ENCODE results near the gene SNAI3.

Gene SNAI3

DNA sequence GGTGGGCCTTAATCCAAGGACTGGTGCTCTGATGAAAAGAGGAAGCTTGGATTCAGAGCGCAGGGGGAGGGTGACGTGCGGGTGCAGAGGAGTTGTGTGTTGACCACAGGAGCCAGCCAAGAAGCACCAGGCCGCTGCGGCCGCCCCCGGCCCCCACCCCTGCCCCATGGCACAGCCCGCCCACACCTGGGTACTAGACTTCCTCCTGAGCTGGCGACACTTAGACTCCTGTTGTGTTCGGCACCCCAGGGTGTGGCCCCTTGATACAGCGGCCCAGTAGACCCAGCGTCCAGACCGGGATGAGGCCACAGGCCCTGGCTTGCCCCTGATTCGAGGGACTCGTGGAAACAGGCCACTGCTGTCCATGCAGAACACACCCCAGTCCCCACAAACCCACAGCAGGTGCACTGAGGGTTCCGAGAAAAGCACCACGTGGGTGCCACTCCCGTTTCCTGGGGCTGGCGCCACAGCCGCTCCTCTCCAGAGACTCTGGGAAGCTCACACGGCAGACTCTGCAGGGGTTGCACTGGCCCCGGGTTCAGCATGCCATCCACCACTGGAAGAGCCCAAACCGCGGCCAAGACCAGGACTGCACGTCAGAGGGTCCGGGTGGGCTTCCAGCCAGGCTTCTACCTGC is 5.7 kb upstream of the SNAI3 start:
- no peak for DNase-seq (ENCODE audit: low read depth in 1 of 2, low spot score in 1 of 2)

DNA sequence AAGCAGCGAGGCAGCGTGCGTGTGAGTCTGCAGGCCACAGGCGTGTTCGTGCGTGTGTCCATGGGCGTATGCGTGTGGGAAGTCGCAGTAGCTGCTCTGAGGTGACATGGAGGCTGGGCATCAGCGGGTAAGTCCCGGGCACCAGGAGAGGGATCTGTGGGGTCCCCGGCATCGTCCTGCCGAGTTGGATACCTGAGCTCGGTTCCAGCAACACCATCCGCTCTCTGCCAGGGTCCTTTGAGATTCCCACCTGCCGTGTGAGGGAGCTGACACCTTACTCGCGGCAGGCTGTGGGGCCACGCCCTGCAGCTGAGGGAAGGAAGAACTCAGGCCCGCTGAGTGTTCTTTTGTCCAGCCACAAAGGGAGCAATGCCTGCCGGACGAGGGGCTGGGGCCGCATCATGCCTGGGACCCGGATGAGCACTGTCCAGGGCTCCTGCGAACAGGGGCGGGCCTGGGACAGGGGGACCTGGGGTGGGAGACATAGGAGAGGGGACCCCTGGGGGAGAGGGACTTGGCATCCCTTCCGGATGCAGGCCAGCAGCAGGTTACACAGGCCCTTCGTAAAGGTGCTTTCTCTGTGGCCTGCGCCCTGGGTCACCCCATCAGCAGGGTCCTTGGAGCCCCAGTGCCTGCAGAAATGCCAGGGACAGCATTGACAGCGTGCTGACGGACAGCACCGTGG is 5.0 kb upstream of the SNAI3 start:
- no peak for DNase-seq (ENCODE audit: low read depth in 1 of 2, low spot score in 1 of 2)

DNA sequence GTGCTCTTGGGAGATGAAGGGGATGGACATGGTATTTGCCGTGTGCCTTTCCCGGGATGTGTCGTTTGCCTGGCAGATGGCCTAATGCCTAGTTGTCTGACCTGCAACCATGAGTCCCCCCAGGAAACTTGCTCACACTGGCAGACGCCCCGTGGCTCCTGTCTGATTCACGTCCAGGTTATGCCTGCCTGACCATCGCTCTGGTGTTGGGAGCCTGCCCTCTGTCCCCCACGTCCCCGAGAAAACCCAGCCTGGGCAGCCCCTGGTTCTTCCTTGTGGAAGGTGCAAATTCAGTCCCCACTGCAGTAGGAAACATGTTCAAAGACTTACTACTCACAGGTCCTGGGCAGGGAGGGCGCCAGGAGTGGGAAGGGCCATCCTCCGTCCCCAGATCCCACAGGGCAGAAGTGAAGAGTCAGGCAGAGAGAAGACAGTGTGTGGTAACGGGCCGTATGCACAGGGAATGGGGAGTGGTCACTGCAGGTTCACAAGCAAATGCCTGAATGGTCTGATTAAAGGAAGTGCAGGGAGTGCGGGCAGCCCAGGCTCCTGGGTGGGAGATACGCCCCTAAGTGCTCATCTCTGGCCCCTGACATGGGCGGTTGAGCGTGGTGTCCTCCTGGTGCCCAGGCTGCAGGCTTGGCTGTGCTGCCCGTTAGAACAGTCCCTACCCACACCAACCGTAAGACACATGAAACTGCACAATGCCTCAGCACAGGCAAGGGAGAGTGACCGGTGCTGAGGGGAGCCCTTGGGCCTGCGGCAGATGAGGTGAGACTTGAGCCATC is 4.2 kb upstream of the SNAI3 start:
- no peak for DNase-seq (ENCODE audit: low read depth in 1 of 2, low spot score in 1 of 2)

DNA sequence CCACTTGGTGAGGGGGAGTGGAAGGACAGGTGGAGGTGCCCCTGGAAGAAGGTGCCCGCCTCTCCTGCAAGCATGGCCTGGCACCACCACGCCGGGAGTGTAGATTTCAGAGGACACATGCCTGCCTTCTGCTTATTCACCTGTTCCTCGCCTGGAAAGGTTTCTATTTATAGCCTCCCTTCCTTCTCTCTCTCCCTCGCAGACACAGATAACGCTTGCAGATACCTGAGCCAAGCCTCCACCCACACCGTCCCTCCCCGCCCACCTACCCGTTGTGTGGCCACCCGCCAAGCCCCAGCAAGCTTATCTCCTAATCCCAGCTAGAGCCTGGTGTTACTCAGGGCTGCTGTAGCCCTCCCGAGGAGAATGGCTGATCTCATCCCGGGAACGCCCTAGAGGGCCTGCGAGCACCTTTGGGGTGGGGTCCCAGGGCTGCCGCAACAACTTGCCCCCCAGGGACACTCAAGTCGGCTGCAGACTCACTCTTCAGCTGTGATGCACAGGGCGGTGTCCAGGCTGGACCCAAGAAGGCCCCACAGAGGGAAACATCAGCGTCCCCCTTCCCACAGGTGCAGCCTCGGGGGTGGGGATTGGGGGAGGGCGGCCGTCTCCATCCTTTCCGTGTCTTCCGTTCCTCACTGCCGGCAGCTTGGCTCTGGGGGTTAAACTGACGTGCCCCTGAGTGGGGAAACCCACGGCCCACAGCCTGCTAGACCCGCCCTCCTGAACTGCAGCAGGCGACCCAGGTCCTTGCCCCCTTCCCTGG is 1.9 kb upstream of the SNAI3 start:
- no peak for DNase-seq (ENCODE audit: low read depth in 1 of 2, low spot score in 1 of 2)

DNA sequence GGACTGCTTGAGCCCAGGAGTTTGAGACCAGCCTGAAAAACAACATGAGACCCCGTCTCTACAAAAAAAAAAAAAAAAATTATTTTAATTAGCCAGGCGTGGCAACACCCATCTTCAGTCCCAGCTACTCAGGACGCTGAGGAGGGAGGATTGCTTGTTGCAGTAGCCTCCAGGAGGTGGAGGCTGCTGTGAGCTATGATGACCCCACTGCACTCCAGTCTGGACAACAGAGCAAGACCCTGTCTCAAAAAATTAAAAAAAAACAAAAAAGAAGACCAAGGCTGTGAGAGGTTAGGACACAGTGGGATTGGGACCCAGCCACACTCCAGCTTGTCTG is 1.3 kb upstream of the SNAI3 start:
- DNase-seq (ENCODE audit: low read depth in 1 of 2, low spot score in 1 of 2): no peak

DNA sequence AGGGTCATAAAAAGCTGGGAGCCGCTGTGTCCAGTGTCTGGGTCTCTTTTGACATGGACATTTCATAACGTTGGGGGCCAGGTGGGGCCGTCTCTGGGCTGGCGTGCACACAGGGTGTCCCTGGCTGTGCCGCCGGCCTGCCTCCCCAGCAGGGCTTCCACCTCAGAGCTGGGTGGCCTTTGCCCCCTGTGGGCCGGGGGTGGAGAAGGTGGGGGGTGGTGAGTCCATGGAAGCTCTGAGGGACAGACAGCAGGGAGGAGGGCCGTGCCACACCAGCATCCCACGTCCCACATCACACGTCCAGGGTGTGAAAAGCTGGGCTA is 908 bp upstream of the SNAI3 start:
- no peak for DNase-seq (ENCODE audit: low read depth in 1 of 2, low spot score in 1 of 2)

DNA sequence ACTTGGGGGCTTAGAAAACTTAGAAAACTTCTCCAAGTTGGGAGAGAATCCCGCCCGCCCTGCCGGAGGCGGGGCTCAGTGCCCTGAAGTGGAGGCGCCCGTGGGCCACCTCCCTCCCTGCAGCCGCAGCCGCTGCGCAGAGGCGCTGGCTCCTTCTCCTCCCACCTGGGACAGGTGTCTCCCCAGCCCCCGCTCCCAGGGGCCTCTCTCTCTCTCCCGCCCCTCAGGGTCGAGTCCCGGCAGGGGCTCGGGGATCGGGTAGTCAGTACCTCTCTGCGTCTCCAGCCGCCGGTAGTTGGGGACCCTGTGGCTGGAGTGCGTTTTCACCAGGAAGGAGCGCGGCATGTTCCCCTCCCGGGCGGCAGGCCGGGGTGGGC is 257 bp downstream of the SNAI3 start:
- DNase-seq (ENCODE audit: low read depth in 1 of 2, low spot score in 1 of 2): no peak

DNA sequence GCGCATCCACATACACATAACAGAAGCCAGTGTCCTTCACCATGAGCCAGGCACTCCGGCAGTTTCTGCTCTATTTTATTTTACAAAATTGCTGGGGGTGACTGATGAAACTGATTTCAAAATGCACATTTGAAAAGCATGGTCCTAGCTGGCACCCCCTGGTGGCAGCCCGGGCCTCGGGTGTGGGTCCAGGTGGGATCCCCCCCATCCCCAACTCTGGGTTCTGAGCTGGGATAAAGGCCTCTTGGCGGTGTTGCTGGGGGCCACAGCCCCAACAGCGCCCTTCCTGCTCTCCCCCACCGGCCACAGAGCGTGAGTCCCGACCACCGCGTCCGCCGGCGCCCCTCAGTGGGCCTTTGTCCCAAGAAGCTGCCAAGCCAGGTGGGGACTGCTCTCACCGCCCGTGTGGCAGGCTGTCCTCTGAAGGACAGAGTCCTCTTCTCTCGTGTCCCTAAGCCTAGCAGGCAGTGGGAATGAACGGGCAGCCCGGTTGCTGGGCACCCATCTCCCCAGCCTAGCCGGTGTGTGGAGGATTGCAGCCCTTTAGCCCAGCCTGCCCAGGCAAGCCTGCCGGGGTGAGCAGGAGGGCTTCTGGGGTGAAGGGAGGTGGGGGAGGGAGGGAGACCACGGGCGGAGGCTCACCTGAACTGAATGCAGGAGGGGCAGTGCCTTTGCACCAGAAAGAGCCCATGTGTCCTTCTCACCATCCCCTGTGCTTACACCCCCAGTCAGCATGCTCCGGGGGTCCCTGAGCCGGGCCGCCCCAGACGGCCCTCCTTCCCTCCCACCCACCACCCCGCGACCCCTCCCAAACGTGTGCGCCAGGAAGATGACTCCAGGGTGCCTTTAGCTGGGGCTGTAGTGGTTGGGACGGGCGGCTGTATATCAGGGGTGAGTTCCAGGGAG is 898 bp downstream of the SNAI3 start:
- peak; percentile 43 to 58 for DNase-seq (ENCODE audit: low read depth in 1 of 2, low spot score in 1 of 2)

DNA sequence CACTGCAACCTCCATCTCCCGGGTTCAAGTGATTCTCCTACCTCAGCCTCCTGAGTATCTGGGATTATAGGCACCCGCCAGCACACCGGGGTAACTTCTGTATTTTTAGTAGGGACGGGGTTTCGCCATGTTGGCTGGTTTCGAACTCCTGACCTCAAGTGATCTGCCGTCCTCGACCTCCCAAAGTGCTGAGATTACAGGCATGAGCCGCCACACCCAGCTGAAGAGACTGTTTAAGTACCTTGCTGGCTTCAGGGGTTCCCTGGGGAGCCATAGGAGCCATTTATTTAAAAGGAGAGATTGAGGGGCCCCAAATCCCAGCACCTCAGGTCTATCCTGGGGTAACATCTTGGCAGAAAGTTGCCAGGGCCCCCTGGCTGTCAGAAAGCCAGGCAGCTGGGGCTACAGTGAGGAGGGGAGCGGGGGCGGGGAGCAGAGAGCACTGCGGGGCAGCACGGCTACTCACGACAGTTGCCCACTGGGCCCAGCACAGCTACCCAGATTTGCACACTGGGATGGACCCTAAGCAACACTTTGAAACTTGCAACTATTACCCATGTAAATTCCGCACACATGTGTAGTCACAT is 1.6 kb downstream of the SNAI3 start:
- DNase-seq (ENCODE audit: low read depth in 1 of 2, low spot score in 1 of 2): no peak

DNA sequence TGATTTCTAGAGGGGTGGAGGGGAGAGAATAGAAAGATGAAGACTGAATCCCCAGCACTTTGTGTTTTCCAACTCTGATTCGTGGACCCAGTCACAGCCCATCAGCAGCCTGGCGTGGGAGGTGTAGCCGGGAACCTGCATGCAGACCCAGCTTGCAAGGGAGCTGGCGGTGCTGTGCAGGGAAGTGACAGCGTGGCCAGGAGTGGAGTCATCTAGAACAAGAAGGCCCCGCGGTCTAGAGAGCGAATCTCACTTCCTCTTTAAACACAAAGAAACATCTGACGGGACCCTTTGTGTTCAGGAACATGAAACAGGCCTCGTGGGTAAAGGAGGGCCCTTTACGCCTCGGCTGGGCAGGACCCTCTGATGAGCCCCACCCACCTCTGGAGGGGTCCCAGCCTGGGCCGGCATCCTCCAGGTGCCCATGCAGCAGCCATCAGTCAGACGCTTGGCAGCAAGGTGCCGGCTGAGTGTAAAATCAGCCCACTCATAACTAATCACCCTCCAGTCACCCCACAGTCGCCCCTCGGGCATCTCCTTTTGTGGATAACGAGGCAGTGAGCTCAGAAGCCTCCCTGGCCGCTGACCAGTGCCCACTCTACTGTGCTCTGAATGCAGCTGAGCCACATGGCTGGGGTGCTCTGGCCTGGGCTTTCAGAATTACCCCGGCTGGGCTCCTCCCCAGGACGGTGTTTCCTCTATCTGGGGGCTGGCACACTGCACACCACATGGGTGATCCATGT is 4.4 kb downstream of the SNAI3 start:
- DNase-seq (ENCODE audit: low read depth in 1 of 2, low spot score in 1 of 2): no peak

DNA sequence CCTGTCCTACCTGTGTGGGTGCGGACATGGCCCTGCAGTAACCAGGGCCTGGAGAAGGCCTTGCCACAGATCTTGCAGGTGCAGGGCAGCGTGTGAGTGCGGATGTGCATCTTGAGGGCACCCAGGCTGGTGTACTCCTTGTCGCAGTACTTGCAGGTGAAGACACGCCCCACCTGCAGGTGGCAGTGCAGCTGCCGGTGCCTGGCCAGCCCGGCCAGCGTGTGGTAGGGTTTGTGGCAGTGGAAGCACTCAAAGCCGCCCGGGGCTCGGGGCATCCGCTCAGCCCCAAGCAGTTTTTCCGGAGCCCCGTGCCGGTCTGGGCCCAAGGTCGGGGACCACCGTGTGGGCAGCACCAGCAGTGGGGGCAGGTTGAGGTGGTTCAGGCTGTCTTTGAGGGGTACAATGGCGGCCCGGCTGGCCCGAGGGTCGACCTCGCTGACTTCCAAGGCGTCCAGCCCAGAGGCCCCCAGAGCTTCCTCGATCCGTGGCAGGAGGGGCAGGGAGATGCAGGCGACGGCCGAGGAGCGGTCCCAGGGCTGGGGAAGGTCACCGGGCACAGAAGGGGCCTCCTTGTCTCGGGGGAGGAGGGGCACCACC is 5.1 kb downstream of the SNAI3 start:
- DNase-seq (ENCODE audit: low read depth in 1 of 2, low spot score in 1 of 2): no peak

DNA sequence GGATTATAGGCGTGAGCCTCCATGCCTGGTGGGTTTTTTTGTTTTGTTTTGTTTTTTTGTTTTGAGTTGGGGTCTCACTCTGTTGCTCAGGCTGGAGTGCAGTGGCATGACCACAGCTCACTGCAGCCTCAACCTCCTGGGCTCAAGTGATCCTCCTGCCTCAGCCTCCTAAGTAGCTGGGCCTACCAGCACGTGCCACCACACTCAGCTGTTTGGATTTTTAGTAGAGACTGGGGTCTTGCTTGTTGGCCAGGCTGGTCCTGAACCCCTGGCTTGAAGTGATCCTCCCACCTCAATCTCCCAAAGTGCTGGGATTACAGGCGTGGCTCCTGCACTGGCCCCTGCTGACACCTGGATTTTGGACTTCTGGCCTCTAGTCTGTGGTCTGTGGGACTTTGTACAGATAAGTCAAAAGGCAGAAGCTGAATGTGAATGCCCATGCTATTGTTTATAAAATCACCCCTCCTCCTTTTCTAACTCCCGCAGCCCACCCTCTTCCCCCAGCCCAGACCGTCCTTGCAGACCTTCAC is 5.7 kb downstream of the SNAI3 start:
- no peak for DNase-seq (ENCODE audit: low read depth in 1 of 2, low spot score in 1 of 2)

DNA sequence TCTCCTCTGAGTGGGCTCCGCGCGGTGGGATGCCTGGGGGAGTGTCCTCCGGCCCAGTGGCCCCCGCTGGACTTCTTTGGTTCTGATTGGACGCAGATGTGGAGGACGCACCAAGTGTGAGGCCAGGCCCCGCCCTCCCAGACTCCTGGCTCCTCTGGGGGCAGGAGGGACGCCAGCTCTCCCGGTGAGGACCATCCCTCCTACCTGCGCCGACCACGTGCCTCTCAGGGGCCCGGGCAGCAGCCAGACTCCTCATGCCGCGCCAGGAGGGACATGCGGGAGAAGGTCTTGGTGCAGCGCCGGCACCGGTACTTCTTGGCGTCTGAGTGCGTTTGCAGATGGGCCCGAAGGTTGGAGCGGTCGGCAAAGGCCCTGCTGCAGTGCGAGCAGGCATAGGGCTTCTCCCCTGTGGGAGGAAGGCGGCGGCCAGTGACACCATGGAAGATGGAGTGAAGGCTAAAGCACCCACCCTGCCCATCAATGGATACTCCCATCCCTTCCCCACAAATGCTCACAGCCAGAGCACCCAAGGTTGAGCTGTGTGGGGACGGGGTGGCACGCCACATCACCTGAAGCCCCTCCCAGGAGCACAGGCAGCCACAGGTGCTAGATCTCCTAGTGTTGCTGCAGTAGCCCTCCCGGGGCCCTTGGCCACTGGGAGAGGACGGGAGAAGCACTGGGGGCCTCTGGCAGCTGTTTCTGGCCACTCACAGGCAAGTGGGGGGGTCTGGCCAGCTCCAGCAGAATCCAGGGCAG is 7.9 kb downstream of the SNAI3 start:
- DNase-seq (ENCODE audit: low read depth in 1 of 2, low spot score in 1 of 2): no peak

DNA sequence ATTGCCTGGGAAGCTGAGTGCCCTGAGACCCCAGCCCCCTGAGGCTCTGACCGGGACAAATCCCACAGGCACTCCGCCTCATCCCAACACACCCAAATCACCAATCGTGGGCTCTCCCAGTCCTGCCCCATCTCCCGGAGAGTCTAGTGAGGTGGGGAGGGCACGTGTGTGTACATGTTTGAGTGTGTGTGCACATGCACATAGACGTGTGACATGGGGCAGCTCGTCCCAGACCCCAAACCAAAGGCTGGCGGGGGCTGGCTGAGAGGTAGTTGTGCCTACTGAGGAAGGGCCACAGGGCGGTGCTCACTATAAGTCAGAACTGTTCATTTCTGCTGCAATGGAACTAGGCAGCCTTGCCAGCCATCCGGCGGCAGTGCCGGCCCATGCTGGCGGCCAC is 8.6 kb downstream of the SNAI3 start:
- no peak for DNase-seq (ENCODE audit: low read depth in 1 of 2, low spot score in 1 of 2)

DNA sequence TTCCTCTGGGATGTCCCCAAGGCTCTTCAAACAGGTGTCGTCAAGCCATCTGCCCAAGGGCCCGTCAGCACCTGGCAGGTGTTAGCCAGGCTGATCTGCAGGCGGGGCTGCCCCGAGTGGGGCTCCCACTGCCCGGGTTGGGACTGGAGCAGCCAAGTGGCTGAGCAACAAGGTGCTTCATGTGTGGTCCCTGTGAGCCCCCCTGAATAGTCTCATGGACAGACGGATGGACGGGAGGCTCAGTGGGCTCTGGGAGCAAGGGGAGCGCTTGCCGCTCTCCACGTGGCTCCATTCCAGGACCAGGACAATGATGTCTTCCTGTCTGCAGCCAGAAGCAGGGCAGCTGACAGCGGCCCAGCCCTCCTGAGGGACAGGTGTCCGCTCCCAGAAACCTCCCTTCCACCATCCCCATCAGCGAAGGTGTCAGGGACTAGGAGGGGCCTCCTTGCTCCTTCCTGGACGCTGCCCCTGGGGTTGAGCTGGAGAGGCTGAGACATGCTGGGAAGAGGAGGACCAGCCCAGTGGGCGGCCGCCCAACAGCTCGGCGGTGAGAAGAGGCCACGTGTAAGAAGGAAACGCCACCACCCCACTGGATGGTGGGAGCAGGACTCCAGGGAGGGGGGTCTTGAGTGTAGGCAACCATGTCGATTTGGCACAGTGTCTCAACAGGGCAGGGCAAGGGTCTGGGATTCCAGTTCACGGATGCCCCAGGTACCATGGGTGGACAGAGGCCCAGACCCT is 9.6 kb downstream of the SNAI3 start:
- DNase-seq (ENCODE audit: low read depth in 1 of 2, low spot score in 1 of 2): no peak

DNA sequence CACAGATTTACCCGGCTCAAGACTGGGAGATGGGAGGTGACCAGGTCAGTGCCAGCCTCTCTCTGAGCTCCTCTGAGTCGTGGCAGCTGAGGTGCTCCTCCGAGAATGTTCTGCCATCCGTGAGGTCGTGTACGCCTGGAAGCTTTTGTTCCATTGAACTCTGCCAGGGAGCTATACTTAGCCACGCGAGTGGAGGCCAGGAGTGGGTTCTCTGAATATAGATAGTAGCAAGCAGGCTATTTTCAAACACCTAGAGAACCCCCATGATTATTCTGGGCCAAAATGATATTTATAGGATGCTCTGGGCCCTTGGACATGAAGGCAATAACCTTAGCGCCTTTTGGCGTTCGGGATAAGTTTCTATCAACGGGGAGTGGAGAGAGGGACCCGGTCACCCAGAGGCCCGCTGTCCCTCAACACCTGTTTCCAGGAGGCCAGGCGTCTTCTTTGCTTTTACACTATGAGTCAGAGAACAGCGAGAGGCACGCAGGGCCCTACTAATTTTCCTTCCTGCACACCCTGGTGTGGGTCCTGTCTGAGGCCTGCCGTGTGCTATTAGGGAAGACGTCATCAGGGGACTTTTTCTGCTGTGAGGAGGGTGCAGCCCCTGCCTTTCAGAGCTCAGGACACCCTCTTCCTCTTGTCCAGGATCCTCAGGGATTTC is 12.5 kb downstream of the SNAI3 start:
- no peak for DNase-seq (ENCODE audit: low read depth in 1 of 2, low spot score in 1 of 2)

DNA sequence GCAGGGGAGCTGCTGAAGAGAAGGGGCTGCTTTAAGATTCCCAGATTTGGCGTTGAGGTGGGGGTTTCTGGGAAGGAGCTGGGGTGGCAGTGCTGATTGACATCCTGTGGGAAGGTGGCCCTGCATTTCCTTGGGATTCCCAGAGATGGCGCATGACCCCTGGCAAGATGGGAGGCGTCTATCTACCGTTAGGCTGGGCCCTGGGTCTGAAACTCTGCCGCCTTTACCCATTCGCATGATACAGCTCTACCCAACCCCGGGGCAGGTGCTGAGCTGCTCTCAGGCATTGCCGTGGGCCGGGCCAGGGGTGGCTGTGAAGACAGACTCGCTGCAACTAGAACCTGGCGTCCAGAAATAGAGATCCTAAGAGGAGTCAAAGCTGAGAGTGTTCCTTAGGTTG is 13.5 kb downstream of the SNAI3 start:
- no peak for DNase-seq (ENCODE audit: low read depth in 1 of 2, low spot score in 1 of 2)

All from stimulated activated CD4-positive, alpha-beta T cell treated with anti-CD3 and anti-CD28 coated beads, Interleukin-15, amount 100 ng/mL, for 1 hour (primary cell).